IPS DF 19.7 (cell line): ENCODE results near the gene COX18.

ENCODE experiments used
- DNase-seq: peaks from one replicate; pipeline ENCODE4 v3.0.0-alpha.2; 2013; ENCODE audit warnings: low read depth, low spot score

COX18 gene

GRCh38 chr4:73069338-73070073 is at the start of gene COX18:
Gene COX18 (minus strand): TSS chr4:73069716. CDS start chr4:73069649, 67 bp downstream.
- peak; percentile 68 for DNase-seq

GRCh38 chr4:73109493-73109892 is 40.0 kb upstream of the COX18 start:
- no peak for DNase-seq

- no peak for DNase-seq
These were observed 35.2 kb upstream of the COX18 start for GRCh38 chr4:73104695-73105094.

GRCh38 chr4:73103799-73104503 is 34.4 kb upstream of the COX18 start:
- DNase-seq = no peak

GRCh38 chr4:73099143-73099542 is 29.6 kb upstream of the COX18 start:
- DNase-seq = no peak

GRCh38 chr4:73098713-73099112 is 29.2 kb upstream of the COX18 start:
- DNase-seq = no peak

GRCh38 chr4:73098016-73098415 is 28.5 kb upstream of the COX18 start:
- DNase-seq = no peak

GRCh38 chr4:73092868-73093267 is 23.4 kb upstream of the COX18 start:
- no peak for DNase-seq

- no peak for DNase-seq
These were observed 21.2 kb upstream of the COX18 start for GRCh38 chr4:73090738-73091137.

- no peak for DNase-seq
These were observed 18.4 kb upstream of the COX18 start for GRCh38 chr4:73087871-73088270.

GRCh38 chr4:73086095-73086868 is 16.8 kb upstream of the COX18 start:
- DNase-seq = no peak

- no peak for DNase-seq
These were observed 11.3 kb upstream of the COX18 start for GRCh38 chr4:73080789-73081188.

- no peak for DNase-seq
These were observed 6.3 kb upstream of the COX18 start for GRCh38 chr4:73075832-73076231.

GRCh38 chr4:73070074-73070390 is 516 bp upstream of the COX18 start:
- no peak for DNase-seq

GRCh38 chr4:73068491-73069337 is 802 bp downstream of the COX18 start:
- no peak for DNase-seq

GRCh38 chr4:73067971-73068394 is 1.5 kb downstream of the COX18 start:
- no peak for DNase-seq

GRCh38 chr4:73066928-73067327 is 2.6 kb downstream of the COX18 start:
- DNase-seq = no peak

GRCh38 chr4:73066445-73066844 is 3.1 kb downstream of the COX18 start:
- DNase-seq = no peak

- DNase-seq = no peak
These were observed 5.0 kb downstream of the COX18 start for GRCh38 chr4:73064536-73064935.

GRCh38 chr4:73055241-73055897 is 14.1 kb downstream of the COX18 start:
- DNase-seq = no peak

- DNase-seq = no peak
These were observed 15.5 kb downstream of the COX18 start for GRCh38 chr4:73053974-73054480.
